Activated CD4-positive, alpha-beta T cell treated with anti-CD3 and anti-CD28 coated beads, Interleukin-2, amount 50 U/mL, for 4 hours (primary cell): ENCODE measurements around the gene CABCOCO1.
"Not testable (repeated sequence)": the region's sequence is repeated elsewhere in the genome, so short reads cannot be mapped to it uniquely, and the experiment has no call there.

Experiments used
- DNase-seq, 2 experiments: peaks; one replicate each; pipeline ENCODE4 v3.0.0-alpha.2; 2020

Gene CABCOCO1

GRCh38 chr10:61643316-61643751 lies 19.4 kb upstream of the CABCOCO1 start:
- no peak for DNase-seq

- DNase-seq = no peak
Observed at GRCh38 chr10:61653699-61654098, 9.0 kb upstream of the CABCOCO1 start.

DNA sequence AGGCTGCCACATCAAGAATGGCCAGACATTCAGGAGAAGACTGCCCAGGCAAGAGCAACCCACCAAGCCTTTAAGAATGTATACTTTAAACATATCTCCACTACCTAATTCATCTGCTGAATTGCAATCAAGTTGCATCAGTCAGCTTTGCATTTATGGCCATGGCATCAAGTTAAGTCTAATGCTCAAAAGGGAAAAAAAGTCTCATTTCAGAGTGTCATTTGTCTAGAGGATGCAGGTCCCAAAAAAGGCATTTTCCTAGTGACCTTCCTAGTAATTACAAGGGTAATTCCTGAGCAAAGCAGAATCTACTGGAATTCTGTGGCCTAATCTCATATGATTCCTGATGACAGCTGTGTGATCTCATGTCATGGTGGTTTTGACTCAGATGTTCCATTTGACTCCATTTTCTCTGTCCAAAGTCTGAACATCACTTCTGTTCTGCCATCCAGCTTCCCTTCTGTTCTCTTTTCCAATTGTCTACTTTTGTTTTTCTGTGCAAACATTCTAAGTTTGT lies 7.3 kb upstream of the CABCOCO1 start:
- no peak for DNase-seq

DNA sequence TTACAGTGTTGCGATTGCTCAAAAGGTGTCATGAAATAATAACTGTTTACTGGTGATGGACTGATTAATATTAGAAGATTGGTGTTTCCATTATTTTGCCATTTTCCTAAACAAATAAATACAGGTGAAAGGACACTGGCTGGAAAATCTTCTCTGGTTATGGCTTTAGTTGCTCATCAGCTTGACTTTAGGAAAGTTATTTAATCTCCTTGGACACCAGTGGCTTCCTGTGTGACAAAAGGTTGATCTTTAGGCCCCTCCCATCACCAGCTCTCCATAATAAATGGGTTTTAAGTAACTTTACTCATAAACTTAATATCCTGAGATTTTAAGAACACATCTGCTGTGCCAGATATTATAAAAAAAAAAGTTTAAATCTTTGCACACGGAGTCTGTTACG lies 737 bp downstream of the CABCOCO1 start:
- DNase-seq = no peak

DNA sequence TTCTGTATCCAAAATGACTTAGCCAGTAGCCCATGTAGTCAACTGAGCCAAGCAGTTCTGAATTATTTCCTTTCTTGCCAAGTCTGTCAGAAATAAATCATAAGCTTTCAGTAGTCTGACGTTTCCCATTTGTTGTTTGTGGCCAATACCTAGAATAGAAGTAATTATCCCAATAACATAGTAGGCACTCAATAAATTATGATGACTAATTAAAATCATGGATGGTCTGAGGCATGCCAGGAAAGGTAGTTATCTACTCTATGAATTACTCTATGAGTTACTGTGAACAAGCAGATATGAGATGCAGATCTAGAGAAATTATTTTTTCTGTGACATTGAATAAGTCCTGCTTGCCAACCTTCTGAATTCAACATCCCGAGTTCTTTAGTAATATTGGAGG lies 2.3 kb downstream of the CABCOCO1 start:
- DNase-seq = no peak

- no peak for DNase-seq
Observed at GRCh38 chr10:61669161-61669725, 6.5 kb downstream of the CABCOCO1 start.

DNA sequence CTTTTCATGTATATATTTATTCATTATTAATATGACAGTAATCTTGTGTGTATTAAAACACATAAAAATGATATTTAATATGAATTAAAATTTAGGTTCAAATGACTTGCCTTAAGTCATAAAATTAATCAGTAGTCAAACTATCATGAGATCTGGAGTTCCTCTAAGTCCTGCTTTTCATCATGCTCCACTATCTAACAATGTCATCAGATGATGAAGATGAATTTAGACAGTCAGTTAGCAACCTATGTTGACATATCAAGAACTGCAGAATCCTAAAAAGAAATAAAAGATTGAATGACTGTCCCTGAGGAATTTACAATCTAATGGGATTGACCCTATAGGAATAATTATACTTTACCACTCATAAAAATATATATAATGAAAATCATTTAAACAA lies 7.1 kb downstream of the CABCOCO1 start:
- DNase-seq = no peak

DNA sequence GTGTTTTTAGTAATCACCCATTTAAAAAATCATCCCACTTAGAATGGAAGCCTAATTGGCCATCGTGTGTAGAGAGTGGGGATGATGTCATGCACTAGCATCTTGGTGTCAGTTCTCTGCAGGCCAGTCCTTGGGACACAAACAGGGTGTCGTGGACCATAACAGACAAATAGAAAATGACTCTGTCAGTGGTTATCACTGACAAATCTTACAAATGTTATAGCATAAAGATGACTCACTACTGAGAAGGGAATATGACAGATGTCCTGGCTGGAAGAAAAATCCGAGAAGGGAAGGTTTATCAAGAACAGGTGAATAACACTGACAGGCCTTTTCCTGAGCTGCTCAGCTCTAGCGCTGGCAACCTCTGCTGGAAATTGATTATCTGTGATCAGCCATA lies 10.6 kb downstream of the CABCOCO1 start:
- DNase-seq = no peak

GRCh38 chr10:61682323-61682722 lies 19.6 kb downstream of the CABCOCO1 start:
- no peak for DNase-seq

DNA sequence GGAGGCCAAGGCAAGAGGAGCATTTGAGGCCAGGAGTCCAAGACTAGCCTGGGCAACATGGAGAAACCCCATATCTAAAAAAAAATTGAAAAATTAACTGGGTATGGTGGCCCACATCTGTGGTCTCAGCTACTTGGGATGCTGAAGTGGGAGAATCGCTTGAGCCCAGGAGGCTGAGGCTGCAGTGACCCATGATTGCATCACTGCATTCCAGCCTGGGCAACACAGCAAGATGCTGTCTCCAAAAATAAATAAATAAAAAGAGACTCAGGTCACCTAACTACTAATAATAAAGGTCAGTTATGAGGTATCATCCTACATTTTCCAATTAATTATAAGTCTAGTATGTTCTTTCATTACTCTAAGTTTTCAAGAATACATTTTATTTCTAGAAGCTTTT lies 20.6 kb downstream of the CABCOCO1 start:
- DNase-seq = no peak

GRCh38 chr10:61684894-61685507 lies 22.3 kb downstream of the CABCOCO1 start:
- no peak for DNase-seq

DNA sequence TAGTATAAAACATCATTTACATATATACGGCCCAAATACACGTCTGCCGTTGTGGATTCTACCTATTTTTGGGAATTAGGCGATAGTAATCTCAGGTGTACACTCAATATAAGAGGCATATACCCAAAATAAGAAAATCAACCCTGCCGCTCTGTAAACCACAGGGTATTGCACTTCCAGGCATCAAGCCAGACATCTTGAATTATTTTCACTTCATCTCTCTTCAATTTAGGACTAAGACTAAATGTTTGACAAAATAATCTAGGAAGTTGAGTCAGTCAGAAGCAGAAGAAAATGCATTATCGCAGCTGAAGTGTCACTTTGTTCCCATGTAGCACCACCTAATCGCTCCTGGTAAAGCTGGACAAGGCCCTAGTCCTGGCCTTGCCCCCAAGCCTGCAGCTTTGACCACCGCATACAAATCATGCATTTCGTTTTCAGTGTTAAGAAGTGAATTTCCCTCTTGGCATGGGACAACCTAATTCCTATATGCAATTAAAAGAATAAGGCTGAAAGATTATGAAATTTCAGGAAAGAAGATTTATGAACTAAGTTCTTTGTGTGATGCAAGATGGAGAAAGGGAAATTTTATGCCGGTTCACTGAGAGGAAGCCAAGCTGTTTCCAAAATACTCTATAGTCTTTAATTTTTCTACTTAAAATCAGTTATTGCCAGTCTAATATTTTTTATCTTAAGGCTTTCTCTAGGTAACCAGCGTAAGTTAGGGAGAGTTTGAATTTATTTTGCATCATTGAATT lies 26.0 kb downstream of the CABCOCO1 start:
- no peak for DNase-seq

GRCh38 chr10:61691667-61692066 lies 28.9 kb downstream of the CABCOCO1 start:
- DNase-seq = not testable (repeated sequence)

DNA sequence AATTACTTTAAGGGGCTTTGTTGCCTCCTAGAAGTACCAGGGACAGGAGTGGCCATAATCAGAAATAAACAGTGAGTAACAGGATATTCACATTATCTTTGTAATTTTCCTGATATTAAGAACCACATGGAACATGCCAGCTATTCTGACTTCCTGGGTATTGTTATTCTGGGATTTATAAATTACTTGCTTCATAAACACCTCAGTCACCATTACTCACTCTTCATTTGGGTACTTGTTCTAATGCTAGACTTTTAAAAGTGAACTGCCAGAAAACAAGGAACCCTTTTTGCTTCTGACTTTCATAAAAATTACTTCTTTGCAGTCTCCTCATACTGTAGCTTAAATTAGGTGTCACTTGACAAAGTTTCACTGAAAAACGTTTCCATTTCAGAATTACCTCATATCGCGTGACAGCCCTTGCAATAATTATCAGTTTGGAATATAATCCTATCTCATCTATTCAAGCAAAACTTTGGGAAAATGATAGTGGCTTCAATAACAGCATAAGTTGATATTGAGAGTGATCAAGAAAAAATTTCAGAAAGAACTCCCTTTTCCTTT lies 29.8 kb downstream of the CABCOCO1 start:
- DNase-seq = no peak

- no peak for DNase-seq
Observed at GRCh38 chr10:61698968-61699655, 36.4 kb downstream of the CABCOCO1 start.

GRCh38 chr10:61701055-61701705 lies 38.5 kb downstream of the CABCOCO1 start:
- DNase-seq = no peak

GRCh38 chr10:61701706-61702105 lies 39.0 kb downstream of the CABCOCO1 start:
- DNase-seq = no peak

GRCh38 chr10:61702584-61702983 lies 39.9 kb downstream of the CABCOCO1 start:
- no peak for DNase-seq

DNA sequence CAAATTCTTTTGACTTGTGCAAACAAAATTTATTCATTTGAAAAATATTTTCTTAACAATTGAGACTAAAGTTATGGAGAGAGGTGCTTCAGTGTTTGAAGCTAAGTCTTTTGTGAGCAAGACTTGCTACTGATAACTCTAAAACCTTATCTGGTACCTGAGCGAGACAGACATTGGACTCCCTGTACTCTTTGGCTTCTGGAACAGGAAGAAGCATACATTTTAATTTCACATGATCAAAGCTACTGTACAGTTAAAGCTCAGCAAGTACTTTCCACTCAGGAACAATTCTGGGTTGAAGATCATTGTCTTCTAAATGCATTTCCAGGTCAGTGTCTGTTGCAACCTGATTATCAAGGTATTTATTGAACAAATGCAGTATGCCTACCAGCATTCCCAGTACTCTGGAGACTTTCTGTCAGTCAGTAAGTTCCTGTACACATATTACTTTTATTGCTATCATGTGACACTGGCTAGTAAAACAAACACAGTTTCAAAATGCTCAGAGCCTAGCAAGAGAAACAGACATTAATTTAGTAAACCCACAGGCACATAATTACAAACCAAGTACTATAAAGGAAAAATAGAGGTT lies 42.4 kb downstream of the CABCOCO1 start:
- no peak for DNase-seq

DNA sequence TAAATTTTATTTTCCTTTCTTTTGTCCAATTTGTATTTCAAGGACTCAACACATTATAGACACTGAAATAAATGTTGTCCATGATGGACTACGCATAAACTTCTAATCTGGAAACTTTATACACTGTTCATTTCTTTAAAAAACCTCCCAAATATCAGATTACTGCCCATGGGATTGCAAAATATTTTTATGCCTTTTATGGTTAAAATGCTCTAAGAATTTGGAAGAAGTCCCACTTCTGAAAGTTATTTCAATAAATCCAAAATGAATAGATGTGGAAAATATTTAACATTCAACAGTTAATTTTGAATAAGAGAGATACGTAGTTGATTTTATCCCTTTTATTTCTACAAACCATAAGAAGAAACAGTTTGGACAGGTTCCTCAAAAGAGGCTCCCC lies 46.1 kb downstream of the CABCOCO1 start:
- DNase-seq = no peak

DNA sequence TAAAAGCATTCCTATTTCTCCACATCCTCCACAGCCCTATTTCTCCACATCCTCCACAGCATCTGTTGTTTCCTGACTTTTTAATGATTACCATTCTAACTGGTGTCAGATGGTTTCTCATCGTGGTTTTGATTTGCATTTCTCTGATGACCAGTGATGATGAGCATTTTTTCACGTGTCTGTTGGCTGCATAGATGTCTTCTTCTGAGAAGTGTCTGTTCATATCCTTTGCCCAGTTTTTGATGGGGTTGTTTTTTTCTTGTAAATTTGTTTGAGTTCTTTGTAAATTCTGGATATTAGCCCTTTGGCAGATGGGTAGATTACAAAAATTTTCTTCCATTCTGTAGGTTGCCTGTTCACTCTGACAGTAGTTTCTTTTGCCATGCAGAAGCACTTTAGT lies 49.4 kb downstream of the CABCOCO1 start:
- not testable (repeated sequence) for DNase-seq

DNA sequence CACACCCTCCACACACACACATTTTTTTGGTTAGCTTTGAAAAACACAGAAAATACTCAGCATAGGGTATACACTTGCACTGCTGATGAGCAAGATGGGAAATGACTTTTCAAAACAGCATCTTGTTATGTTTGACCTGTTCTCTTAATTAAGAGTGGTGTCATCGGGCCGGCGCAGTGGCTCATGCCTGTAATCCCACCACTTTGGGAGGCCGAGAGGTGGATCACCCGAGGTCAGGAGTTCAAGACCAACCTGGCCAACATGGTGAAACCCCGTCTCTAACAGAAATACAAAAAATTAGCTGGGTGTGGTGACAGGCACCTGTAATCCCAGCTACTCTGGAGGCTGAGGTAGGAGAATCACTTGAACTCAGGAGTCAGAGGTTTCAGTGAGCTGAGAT lies 56.7 kb downstream of the CABCOCO1 start:
- not testable (repeated sequence) for DNase-seq
